Measurements from ENCODE around the gene CAPZA1. TPM values are rescaled to one million over a fixed set of nuclear protein-coding genes. Genes with fewer than 3 reads are reported as not detected.

CAPZA1 gene
- polyA plus RNA-seq, 1 of the 3 experiments (the other 2 are of a cell fraction): 50.8 TPM

- Histone ChIP-seq H3K27ac (ENCODE audit: low read depth in 2 of 2, low read length in 1 of 2) (peak overlapping the region in 1 of 2 experiments; percentile 90; a peak in 3 of 4 replicates), H2AFZ (ENCODE audit: low read depth) (no peak overlapping the region), H3K4me2 (peak overlapping the region; percentile 46; the same call in 1 of the 2 replicates), H3F3A (replicated peaks; ENCODE audit: insufficient read depth) (peaks cover 40% of the 10 kb centered on the region), H3K4me1 (ENCODE audit: control insufficient read depth in 1 of 2, insufficient read depth in 2 of 2, low read depth in 1 of 2, low read length in 1 of 2) (peaks cover 35 to 46% of the 10 kb centered on the region in 2 experiments; a peak in 3 of 4 replicates), H3K4me3 (ENCODE audit: low read depth in 2 of 2, low read length in 1 of 2) (no peak overlapping the region), H3K36me3 (replicated peaks in 1 of 2; ENCODE audit: control insufficient read depth in 1 of 2, insufficient read depth in 2 of 2, low read length in 1 of 2) (peaks cover 28 to 64% of the 10 kb centered on the region in 2 experiments), H3K9me2 (no peaks in the 10 kb centered on the region), H3K79me2 (ENCODE audit: insufficient read depth) (peaks cover 21% of the 10 kb centered on the region), H4K20me1 (ENCODE audit: insufficient read depth) (peaks cover 10% of the 10 kb centered on the region), H3K9ac (peak overlapping the region; percentile 43; the same call in 1 of the 2 replicates), H3K9me3 (no peaks in the 10 kb centered on the region), H3K27me3 (ENCODE audit: insufficient read depth) (no peaks in the 10 kb centered on the region)
- 95% methylated on average over 11 of the region's 13 CpGs for WGBS (ENCODE audit: low lambda C conversion rate)
- ChIA-PET CTCF (interaction anchor here (0.9 to 4.4 kb wide), 7 partner anchors 8 to 309 kb away, joined by 3 to 21 read pairs (median 6); partner anchors contain the start of genes PPM1J and ST7L), POLR2A (interaction anchor here (1.1 kb wide), 1 partner anchor 25 kb away, joined by 3 read pairs; the partner anchor contains the start of gene MOV10)
- TF ChIP-seq FOXJ3 (CRISPR knock-in tag; IDR thresholded peaks at IDR 0.05) (no peak), TAF1 (IDR thresholded peaks at IDR 0.05; ENCODE audit: borderline replicate concordance, low read depth, low read length) (no peak), USF2 (IDR thresholded peaks at IDR 0.05; ENCODE audit: borderline replicate concordance, low read depth, low read length) (no peak), USF1 (IDR thresholded peaks at IDR 0.05; ENCODE audit: borderline replicate concordance, low read depth) (no peak), POLR2AphosphoS5 (IDR thresholded peaks at IDR 0.05; ENCODE audit: low read depth, low read length) (no peak), FOXM1 (IDR thresholded peaks at IDR 0.05; ENCODE audit: low read depth) (no peak), EP300 (IDR thresholded peaks at IDR 0.05; ENCODE audit: borderline replicate concordance in 1 of 2, low read depth in 1 of 2, low read length in 1 of 2) (no peak), TCF12 (IDR thresholded peaks at IDR 0.05) (no peak), NRF1 (IDR thresholded peaks at IDR 0.05; ENCODE audit: low read depth, low read length) (no peak), RAD21 (IDR thresholded peaks at IDR 0.05; ENCODE audit: low read length) (no peak), RFX5 (IDR thresholded peaks at IDR 0.05; ENCODE audit: low read length) (no peak), MXI1 (IDR thresholded peaks at IDR 0.05; ENCODE audit: low read depth, low read length) (no peak), ELF1 (IDR thresholded peaks at IDR 0.05) (no peak), RXRA (IDR thresholded peaks at IDR 0.05; ENCODE audit: borderline replicate concordance, low read depth) (no peak), IRF3 (IDR thresholded peaks at IDR 0.05; ENCODE audit: low read depth, low read length) (no peak), GABPA (IDR thresholded peaks at IDR 0.05; ENCODE audit: low read depth) (no peak), SMC3 (IDR thresholded peaks at IDR 0.05; ENCODE audit: low read depth, low read length) (no peak)
- TF ChIP-seq, protein P1, sequence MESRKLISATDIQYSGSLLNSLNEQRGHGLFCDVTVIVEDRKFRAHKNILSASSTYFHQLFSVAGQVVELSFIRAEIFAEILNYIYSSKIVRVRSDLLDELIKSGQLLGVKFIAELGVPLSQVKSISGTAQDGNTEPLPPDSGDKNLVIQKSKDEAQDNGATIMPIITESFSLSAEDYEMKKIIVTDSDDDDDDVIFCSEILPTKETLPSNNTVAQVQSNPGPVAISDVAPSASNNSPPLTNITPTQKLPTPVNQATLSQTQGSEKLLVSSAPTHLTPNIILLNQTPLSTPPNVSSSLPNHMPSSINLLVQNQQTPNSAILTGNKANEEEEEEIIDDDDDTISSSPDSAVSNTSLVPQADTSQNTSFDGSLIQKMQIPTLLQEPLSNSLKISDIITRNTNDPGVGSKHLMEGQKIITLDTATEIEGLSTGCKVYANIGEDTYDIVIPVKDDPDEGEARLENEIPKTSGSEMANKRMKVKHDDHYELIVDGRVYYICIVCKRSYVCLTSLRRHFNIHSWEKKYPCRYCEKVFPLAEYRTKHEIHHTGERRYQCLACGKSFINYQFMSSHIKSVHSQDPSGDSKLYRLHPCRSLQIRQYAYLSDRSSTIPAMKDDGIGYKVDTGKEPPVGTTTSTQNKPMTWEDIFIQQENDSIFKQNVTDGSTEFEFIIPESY (IDR thresholded peaks at IDR 0.05; ENCODE audit: borderline replicate concordance, low read depth): no peak
- TF ChIP-seq, protein P2, sequence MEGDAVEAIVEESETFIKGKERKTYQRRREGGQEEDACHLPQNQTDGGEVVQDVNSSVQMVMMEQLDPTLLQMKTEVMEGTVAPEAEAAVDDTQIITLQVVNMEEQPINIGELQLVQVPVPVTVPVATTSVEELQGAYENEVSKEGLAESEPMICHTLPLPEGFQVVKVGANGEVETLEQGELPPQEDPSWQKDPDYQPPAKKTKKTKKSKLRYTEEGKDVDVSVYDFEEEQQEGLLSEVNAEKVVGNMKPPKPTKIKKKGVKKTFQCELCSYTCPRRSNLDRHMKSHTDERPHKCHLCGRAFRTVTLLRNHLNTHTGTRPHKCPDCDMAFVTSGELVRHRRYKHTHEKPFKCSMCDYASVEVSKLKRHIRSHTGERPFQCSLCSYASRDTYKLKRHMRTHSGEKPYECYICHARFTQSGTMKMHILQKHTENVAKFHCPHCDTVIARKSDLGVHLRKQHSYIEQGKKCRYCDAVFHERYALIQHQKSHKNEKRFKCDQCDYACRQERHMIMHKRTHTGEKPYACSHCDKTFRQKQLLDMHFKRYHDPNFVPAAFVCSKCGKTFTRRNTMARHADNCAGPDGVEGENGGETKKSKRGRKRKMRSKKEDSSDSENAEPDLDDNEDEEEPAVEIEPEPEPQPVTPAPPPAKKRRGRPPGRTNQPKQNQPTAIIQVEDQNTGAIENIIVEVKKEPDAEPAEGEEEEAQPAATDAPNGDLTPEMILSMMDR (IDR thresholded peaks at IDR 0.05): no peak
- no peak for DNase-seq
These were observed 80.0 kb downstream of the CAPZA1 start for GRCh38 chr1:112699425-112700144.

Measured in SK-N-SH (cell line).